Panc1 (cell line): ENCODE measurements around the gene CACNA1D.

Source experiments
- CTCF ChIP-seq: fragments of 450-650 bp; IDR thresholded peaks from 2 replicates; pipeline ENCODE4 v1.5.1; 2017; ENCODE audit warnings: mild to moderate bottlenecking
- POLR2AphosphoS5 ChIP-seq: IDR thresholded peaks from 2 replicates; pipeline ENCODE4 v1.6.1; 2012; ENCODE audit warnings: mild to moderate bottlenecking, low read depth, low read length, moderate library complexity
- SIN3A ChIP-seq: IDR thresholded peaks from 2 replicates; pipeline ENCODE4 v1.6.1; 2012; ENCODE audit warnings: low read depth, mild to moderate bottlenecking, low read length, moderate library complexity, borderline replicate concordance; ENCODE audit not compliant: insufficient read depth
- TCF7L2 ChIP-seq: IDR thresholded peaks from 2 replicates; pipeline ENCODE4 v1.6.1; 2011; ENCODE audit warnings: mild to moderate bottlenecking, low read depth, low read length, inconsistent platforms
- TF ChIP-seq, protein P1 (sequence below), 2 experiments: IDR thresholded peaks; 2 replicates each; pipeline ENCODE4 v1.6.1; 2011 to 2012; ENCODE audit warnings: low read depth in 2 of 2, control low read depth in 1 of 2, low read length in 1 of 2, mild to moderate bottlenecking in 1 of 2, moderate library complexity in 1 of 2; ENCODE audit not compliant: insufficient read depth in 1 of 2

- TF ChIP-seq CTCF (no peak), TCF7L2 (no peak), SIN3A (no peak), POLR2AphosphoS5 (no peak)
- TF ChIP-seq, protein P1, sequence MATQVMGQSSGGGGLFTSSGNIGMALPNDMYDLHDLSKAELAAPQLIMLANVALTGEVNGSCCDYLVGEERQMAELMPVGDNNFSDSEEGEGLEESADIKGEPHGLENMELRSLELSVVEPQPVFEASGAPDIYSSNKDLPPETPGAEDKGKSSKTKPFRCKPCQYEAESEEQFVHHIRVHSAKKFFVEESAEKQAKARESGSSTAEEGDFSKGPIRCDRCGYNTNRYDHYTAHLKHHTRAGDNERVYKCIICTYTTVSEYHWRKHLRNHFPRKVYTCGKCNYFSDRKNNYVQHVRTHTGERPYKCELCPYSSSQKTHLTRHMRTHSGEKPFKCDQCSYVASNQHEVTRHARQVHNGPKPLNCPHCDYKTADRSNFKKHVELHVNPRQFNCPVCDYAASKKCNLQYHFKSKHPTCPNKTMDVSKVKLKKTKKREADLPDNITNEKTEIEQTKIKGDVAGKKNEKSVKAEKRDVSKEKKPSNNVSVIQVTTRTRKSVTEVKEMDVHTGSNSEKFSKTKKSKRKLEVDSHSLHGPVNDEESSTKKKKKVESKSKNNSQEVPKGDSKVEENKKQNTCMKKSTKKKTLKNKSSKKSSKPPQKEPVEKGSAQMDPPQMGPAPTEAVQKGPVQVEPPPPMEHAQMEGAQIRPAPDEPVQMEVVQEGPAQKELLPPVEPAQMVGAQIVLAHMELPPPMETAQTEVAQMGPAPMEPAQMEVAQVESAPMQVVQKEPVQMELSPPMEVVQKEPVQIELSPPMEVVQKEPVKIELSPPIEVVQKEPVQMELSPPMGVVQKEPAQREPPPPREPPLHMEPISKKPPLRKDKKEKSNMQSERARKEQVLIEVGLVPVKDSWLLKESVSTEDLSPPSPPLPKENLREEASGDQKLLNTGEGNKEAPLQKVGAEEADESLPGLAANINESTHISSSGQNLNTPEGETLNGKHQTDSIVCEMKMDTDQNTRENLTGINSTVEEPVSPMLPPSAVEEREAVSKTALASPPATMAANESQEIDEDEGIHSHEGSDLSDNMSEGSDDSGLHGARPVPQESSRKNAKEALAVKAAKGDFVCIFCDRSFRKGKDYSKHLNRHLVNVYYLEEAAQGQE (IDR thresholded peaks at IDR 0.05; ENCODE audit: insufficient read depth in 1 of 2, low read depth in 2 of 2, low read length in 1 of 2): no peak
These were observed 246.5 kb downstream of the CACNA1D start for GRCh38 chr3:53740956-53741355.
